Activated effector memory CD4-positive, alpha-beta T cell treated with anti-CD3 and anti-CD28 coated beads, Interleukin-2, amount 50 U/mL, for 16 hours (primary cell): ENCODE measurements around the gene GRIN2C.

ENCODE experiments used
- DNase-seq: peaks from one replicate; pipeline ENCODE4 v3.0.0-alpha.2; 2020

Gene GRIN2C

GRCh38 chr17:74863420-74864296, 4.0 kb upstream of the GRIN2C start:
- DNase-seq = no peak

- no peak for DNase-seq
These were observed 3.2 kb upstream of the GRIN2C start for GRCh38 chr17:74862919-74863318.

GRCh38 chr17:74862108-74862901, 2.6 kb upstream of the GRIN2C start:
- DNase-seq = peak; percentile 89

GRCh38 chr17:74861662-74862107, 2.0 kb upstream of the GRIN2C start:
- no peak for DNase-seq

- DNase-seq = no peak
These were observed 1.4 kb upstream of the GRIN2C start for GRCh38 chr17:74860872-74861661.

GRCh38 chr17:74860229-74860871, 665 bp upstream of the GRIN2C start:
- no peak for DNase-seq

GRCh38 chr17:74858672-74859458, 820 bp downstream of the GRIN2C start:
- DNase-seq = no peak

- no peak for DNase-seq
These were observed 2.5 kb downstream of the GRIN2C start for GRCh38 chr17:74857191-74857590.

GRCh38 chr17:74856112-74856511, 3.6 kb downstream of the GRIN2C start:
- no peak for DNase-seq

- DNase-seq = no peak
These were observed 4.4 kb downstream of the GRIN2C start for GRCh38 chr17:74855323-74855722.

GRCh38 chr17:74854792-74855191, 4.9 kb downstream of the GRIN2C start:
- DNase-seq = no peak

GRCh38 chr17:74853669-74854068, 6.0 kb downstream of the GRIN2C start:
- no peak for DNase-seq

GRCh38 chr17:74853048-74853397, 6.7 kb downstream of the GRIN2C start:
- DNase-seq = no peak

GRCh38 chr17:74852237-74853047, 7.2 kb downstream of the GRIN2C start:
- DNase-seq = peak; percentile 87

GRCh38 chr17:74851612-74852236, 8.0 kb downstream of the GRIN2C start:
- DNase-seq = no peak

GRCh38 chr17:74850914-74851313, 8.8 kb downstream of the GRIN2C start:
- DNase-seq = no peak

- DNase-seq = no peak
These were observed 9.4 kb downstream of the GRIN2C start for GRCh38 chr17:74850310-74850709.

GRCh38 chr17:74848656-74849399, 10.9 kb downstream of the GRIN2C start:
- DNase-seq = no peak

- DNase-seq = no peak
These were observed 13.1 kb downstream of the GRIN2C start for GRCh38 chr17:74846621-74847020.

GRCh38 chr17:74843352-74843627, 16.4 kb downstream of the GRIN2C start:
- DNase-seq = no peak
